Fibroblast of skin of abdomen (primary cell): ENCODE measurements around the gene NAV2.
"Not testable (repeated sequence)": the region's sequence is repeated elsewhere in the genome, so short reads cannot be mapped to it uniquely, and the experiment has no call there.

Source experiments
- DNase-seq: peaks from one replicate; pipeline ENCODE4 v3.0.0-alpha.2; 2013

The NAV2 gene

DNA sequence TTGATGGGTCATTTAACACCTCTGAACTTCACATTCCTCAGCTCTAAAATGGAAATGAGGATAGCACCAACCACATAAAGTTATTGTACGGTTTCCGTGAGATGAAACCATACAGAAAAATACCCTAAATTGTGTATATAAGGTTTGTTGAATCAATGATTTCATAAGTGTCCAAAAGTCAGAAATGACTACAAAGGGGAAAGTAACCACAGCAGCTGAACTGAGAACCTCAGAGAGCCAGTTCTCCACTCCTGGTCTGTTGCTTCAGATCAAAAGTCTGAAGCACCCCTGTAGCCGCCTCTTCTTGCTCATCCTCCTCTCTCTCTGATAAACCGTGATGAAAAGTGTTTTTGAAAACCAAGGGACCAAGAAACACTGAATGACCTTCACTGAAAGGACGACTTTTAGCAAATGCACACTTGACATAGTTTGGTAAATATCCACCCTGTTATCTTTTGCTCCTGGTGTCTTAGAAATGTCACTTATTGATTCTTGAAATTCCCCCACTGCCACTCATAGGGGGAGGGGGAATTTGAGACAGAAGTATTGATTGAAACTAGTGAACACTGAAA lies 194.5 kb downstream of the NAV2 start:
- no peak for DNase-seq

DNA sequence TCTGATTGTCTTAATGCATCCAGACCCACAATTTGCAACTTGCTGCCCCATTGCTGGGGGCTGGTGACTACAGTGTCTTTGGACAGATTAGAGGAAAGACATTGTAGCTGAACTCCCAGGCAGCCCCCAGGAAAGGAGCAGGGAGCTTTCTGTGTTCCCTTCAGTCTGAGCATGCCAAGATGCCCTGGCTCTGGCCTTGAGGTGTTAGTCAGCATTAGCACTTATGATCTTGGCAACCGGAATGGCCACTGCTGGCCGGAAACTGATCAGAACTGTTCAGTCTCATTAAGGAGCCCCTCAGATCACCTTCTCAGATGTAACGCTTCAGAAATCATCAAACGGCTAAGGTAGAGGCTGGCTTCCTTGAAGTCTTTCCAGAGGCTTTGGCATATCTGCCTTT lies 195.2 kb downstream of the NAV2 start:
- DNase-seq: no peak

- no peak for DNase-seq
Observed at GRCh38 chr11:19910931-19911330, 198.3 kb downstream of the NAV2 start.

DNA sequence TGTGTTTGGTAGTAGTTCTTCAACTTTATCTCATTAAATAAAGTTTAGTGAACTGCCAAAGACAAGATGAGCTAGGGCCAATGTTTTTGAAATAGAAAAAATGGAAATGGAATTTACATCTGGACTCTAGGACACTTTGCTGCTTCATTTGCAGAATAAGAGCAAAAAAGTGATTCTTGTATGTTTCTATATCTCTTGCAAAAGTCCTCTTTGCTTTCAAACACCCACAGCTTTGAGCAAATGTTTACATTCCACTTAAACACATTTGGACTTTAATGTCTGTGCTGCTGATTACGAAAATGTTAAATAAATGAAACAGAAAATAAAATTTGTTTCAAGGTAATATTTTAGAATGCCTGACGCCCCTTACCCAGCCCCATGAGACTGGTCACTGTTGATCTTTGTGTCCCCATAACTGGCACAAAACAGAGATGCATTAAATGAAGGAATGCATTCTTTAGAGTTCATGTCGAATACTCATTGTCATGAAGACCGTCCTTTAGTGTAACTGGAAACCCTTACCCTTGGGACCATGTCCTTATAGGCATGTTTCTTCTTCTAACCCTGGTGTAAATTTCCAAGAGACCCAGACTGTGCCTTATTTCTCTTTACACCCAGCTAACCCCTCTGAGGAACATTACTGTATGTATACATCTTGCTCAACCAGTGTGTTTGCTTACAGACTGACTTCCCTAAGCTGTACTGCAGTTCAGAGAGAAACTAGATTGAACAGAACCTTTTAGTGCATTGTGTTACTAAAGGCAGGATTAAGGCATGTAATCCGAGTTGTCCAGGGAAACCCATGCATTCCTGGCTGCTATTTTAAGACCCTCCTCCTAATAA lies 199.7 kb downstream of the NAV2 start:
- no peak for DNase-seq

GRCh38 chr11:19912958-19913892 lies 200.6 kb downstream of the NAV2 start:
- no peak for DNase-seq

- DNase-seq: no peak
Observed at GRCh38 chr11:19913893-19914249, 201.2 kb downstream of the NAV2 start.

- DNase-seq: no peak
Observed at GRCh38 chr11:19915808-19916207, 203.2 kb downstream of the NAV2 start.

- DNase-seq: no peak
Observed at GRCh38 chr11:19917069-19917468, 204.4 kb downstream of the NAV2 start.

- DNase-seq: peak; percentile 82
Observed at GRCh38 chr11:19918302-19919049, 205.8 kb downstream of the NAV2 start.

DNA sequence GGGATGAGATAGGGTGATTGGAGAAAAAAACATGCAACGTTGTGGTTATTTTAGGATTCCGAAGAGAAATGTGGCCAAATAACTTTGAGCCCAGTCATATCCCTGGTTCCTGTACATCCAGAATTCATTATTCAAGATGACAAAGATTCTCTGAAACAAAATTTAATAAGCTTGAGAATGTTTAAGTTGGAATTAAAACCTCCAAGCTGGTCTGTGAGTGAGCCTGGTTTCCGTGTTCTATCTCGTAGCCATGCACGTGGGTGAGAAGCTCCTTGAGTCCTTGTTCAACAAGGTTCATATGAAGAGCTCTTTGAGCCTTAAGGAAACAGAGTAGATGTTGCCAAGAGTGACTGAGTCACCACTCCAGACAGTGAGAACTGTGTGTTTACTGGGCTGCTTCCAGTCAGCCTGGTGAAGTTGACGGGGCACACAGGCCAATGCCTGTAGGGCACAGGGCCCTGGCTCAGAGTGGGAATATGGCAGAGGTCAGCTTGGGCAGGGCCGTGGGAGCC lies 206.5 kb downstream of the NAV2 start:
- peak; percentile 99 for DNase-seq

- no peak for DNase-seq
Observed at GRCh38 chr11:19920982-19921381, 208.3 kb downstream of the NAV2 start.

- no peak for DNase-seq
Observed at GRCh38 chr11:19921976-19922688, 209.5 kb downstream of the NAV2 start.

DNA sequence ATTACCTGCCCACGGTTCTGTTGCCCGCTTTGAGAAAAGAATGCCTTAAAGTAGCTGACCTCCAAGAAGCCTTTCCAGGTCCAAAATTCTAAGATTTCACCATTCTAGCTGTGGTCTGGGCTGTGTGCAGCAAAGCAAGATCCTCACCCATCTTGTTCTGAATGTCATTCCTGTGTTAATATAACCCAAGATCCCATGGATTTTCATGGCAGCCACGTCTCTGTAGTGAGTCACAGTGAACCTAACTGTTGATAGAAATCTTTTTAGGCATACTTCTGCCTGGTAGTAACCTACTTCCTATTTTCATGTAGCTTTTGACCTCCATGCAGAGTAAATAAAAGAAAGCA lies 210.0 kb downstream of the NAV2 start:
- DNase-seq: no peak

GRCh38 chr11:19923626-19924025 lies 211.0 kb downstream of the NAV2 start:
- no peak for DNase-seq

DNA sequence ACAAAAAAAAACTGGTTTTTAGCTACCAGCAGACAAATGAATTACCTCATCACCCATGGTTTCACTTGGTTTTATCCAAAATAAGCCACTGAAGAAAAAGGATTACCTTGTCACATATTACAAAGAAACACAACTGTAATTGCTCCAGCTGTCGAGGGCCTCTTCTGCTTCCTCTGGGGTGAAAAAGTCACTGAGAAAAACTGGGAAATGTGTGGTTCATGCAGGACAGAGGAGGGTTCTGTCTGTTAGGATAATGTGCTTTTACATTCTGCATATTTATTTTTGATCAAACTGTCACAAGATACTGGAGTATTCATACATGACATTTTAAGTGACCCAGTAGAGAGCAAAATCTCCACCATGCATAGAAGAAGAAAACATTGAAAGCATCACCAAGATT lies 211.7 kb downstream of the NAV2 start:
- no peak for DNase-seq

GRCh38 chr11:19924716-19925115 lies 212.1 kb downstream of the NAV2 start:
- DNase-seq: no peak

DNA sequence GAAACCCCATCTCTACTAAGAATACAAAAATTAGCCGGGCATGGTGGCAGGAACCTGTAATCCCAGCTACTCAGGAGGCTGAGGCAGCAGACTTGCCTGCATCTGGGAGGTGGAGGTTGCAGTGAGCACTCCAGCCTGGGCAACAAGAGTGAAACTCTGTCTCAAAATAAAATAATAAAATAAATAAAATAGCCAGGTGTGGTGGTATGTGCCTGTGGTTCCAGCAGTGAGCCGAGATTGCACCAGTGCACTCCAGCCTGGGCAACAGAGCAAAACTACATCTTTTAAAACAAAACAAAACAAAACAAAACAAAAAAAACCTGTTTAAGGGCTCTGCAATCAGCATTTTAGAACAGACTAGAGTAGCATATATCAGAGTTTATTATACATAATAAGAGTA lies 214.8 kb downstream of the NAV2 start:
- DNase-seq: not testable (repeated sequence)

- DNase-seq: peak; percentile 77
Observed at GRCh38 chr11:19929147-19929546, 216.5 kb downstream of the NAV2 start.

DNA sequence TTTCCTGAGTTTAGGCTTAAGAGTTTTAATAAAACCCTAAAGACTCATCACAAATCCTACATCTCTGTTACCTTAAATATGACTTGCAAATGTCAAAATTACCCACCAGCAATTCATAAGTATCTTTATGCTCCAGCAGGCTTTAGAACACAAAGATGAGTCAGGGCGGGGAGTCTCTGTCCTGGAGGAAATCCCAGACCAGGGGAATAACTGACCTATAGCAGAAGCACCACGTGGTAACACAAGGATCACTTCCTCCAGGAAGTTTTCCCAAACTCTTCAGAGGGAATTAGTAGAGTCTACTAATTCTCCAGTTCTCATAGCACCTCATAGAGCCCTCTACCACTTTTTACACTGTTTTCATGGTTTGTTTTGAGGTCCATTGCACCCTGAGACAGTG lies 217.0 kb downstream of the NAV2 start:
- DNase-seq: peak; percentile 58

DNA sequence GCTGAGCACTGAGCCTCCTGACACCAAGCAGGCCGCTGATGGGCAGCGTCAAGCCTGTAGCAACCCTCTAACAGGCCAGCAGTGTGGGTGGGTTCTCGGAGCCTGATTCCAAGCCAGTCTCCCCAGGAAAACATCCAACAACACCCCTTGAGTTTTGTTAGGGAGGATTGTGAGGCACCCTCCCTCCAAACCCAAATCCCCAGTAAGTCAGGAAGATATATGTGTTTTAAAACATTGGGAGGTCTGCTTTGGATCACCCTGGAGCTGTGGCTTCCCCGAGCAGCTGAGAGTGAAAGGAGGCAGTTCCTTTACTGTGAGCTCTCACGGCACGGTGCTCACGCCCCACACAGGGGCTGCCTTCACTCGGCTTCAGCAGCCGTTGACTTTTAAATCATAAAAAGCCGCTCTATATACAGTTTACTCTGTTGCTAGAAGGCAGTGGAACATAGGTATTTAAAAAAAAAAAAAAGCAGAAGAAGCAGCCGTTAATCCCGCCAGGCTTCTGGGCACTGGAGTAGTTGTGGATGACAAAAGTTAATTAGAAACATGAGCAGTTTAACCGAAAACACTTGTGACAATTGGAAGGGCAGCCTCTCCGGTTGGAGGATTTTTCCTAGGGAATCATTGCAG lies 218.6 kb downstream of the NAV2 start:
- peak; percentile 89 for DNase-seq

DNA sequence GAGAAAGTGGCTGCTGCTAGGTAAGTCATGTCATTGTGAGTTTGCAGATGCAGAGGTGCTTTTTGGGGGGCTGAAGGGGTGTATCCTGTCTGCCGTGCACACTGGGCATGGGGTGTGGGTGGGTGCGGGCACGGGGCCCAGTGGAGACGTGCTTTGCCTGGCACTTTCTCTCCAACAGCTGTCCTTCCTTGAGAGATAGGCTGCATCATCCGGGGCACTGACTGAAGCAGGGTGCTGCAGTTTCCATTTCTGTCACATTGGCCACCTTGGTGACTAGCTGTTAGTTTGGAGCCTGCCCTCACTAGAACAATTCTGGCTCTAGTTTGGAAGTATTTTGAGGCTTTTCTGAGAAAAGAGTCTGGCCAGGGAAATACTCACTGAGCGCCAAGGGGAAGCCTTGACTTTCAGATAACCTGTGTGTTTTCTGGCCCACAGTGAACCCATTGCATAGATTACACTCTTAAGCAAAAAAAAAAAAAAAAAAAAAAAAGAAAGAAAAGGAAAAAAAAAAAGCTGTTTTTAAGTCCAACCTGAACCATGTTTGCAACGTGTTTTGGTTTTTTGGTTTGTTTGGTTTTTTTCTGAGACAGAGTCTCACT lies 219.2 kb downstream of the NAV2 start:
- DNase-seq: no peak
